ENCODE data around the gene NUMB. TPM values are rescaled to one million over a fixed set of nuclear protein-coding genes. Genes with fewer than 3 reads are reported as not detected.

The NUMB gene
- total RNA-seq, 2 experiments from 2014 or later = 27.9 to 31.5 TPM

- Histone ChIP-seq H3K27ac (ENCODE audit: low read depth in 1 of 2, low read length in 2 of 2) (no peak overlapping the region), H3K27me3 (ENCODE audit: control insufficient read depth in 1 of 2, insufficient read depth in 2 of 2, low read length in 2 of 2) (no peaks in the 10 kb centered on the region), H3K4me3 (ENCODE audit: low read length) (no peak overlapping the region), H3K9me3 (ENCODE audit: control insufficient read depth in 1 of 2, insufficient read depth in 1 of 2, low read length in 2 of 2) (no peaks in the 10 kb centered on the region), H3K36me3 (ENCODE audit: insufficient read depth, low read length) (no peaks in the 10 kb centered on the region), H3K4me1 (ENCODE audit: insufficient read depth, low read length) (no peaks in the 10 kb centered on the region)
- Mint-ChIP-seq H3K4me1 (ENCODE audit: low read depth) (no peaks in the 10 kb centered on the region), H3K4me3 (no peak overlapping the region), H3K27me3 (no peaks in the 10 kb centered on the region), H3K27ac (no peak overlapping the region), H3K9me3 (no peaks in the 10 kb centered on the region), H3K36me3 (ENCODE audit: low read depth) (peaks cover 10% of the 10 kb centered on the region)
- no peak for TF ChIP-seq CTCF (IDR thresholded peaks at IDR 0.05)
- ChIA-PET POLR2A (no interaction called here), CTCF (no interaction called here)
- no peak for DNase-seq
- intact Hi-C loops (cut with DNase I, micrococcal nuclease) = loop anchor here in 1 of 2 experiments (5.0 kb wide), 1 partner anchor 1079 kb away; no protein-coding TSS in a partner anchor
- no peak for ATAC-seq (ENCODE audit: poor library complexity)
Observed at GRCh38 chr14:73368616-73369015, 89.7 kb downstream of the NUMB start.

- Histone ChIP-seq H3K9me3 (ENCODE audit: control insufficient read depth in 1 of 2, insufficient read depth in 1 of 2, low read length in 2 of 2) (no peaks in the 10 kb centered on the region), H3K4me1 (ENCODE audit: insufficient read depth, low read length) (no peaks in the 10 kb centered on the region), H3K4me3 (ENCODE audit: low read length) (no peak overlapping the region), H3K36me3 (ENCODE audit: insufficient read depth, low read length) (no peaks in the 10 kb centered on the region), H3K27ac (ENCODE audit: low read depth in 1 of 2, low read length in 2 of 2) (no peak overlapping the region), H3K27me3 (ENCODE audit: control insufficient read depth in 1 of 2, insufficient read depth in 2 of 2, low read length in 2 of 2) (no peaks in the 10 kb centered on the region)
- no peaks in the 10 kb centered on the region for H3K27me3 Mint-ChIP-seq
- H3K4me1 Mint-ChIP-seq (ENCODE audit: low read depth) = no peaks in the 10 kb centered on the region
- intact Hi-C loops (cut with DNase I, micrococcal nuclease) = loop anchor here in 1 of 2 experiments (5.0 kb wide), 1 partner anchor 1082 kb away; no protein-coding TSS in a partner anchor
- ChIA-PET POLR2A (no interaction called here), CTCF (no interaction called here)
- peaks cover 19% of the 10 kb centered on the region for H3K36me3 Mint-ChIP-seq (ENCODE audit: low read depth)
- H3K9me3 Mint-ChIP-seq = no peaks in the 10 kb centered on the region
- DNase-seq (no peak), ATAC-seq (ENCODE audit: poor library complexity) (no peak)
- TF ChIP-seq CTCF (IDR thresholded peaks at IDR 0.05) = no peak
- H3K27ac Mint-ChIP-seq = no peak overlapping the region
- H3K4me3 Mint-ChIP-seq = no peak overlapping the region
Observed at GRCh38 chr14:73365727-73366126, 92.6 kb downstream of the NUMB start.

GRCh38 chr14:73364559-73364958 is 93.8 kb downstream of the NUMB start:
- Mint-ChIP-seq H3K4me3 (no peak overlapping the region), H3K36me3 (ENCODE audit: low read depth) (peaks cover 19% of the 10 kb centered on the region), H3K4me1 (ENCODE audit: low read depth) (no peaks in the 10 kb centered on the region), H3K27ac (no peak overlapping the region), H3K27me3 (no peaks in the 10 kb centered on the region), H3K9me3 (no peaks in the 10 kb centered on the region)
- no peak overlapping the region for H3K4me3 ChIP-seq (ENCODE audit: low read length)
- DNase-seq (no peak), ATAC-seq (ENCODE audit: poor library complexity) (no peak)
- intact Hi-C loops (cut with DNase I, micrococcal nuclease) = no loop called here
- no peaks in the 10 kb centered on the region for H3K4me1 ChIP-seq (ENCODE audit: insufficient read depth, low read length)
- CTCF ChIA-PET = no interaction called here
- no peaks in the 10 kb centered on the region for H3K36me3 ChIP-seq (ENCODE audit: insufficient read depth, low read length)
- no peaks in the 10 kb centered on the region for H3K27me3 ChIP-seq (ENCODE audit: control insufficient read depth in 1 of 2, insufficient read depth in 2 of 2, low read length in 2 of 2)
- TF ChIP-seq CTCF (IDR thresholded peaks at IDR 0.05) = no peak
- POLR2A ChIA-PET = no interaction called here
- no peak overlapping the region for H3K27ac ChIP-seq (ENCODE audit: low read depth in 1 of 2, low read length in 2 of 2)
- H3K9me3 ChIP-seq (ENCODE audit: control insufficient read depth in 1 of 2, insufficient read depth in 1 of 2, low read length in 2 of 2) = no peaks in the 10 kb centered on the region

Data from CD4-positive, alpha-beta T cell (primary cell).